Fibroblast of lung (primary cell): ENCODE data around the gene USH1C. TPM values are rescaled to one million over a fixed set of nuclear protein-coding genes. Genes with fewer than 3 reads are reported as not detected.

Experiments
- DNase-seq, 2 donors: peaks; one replicate each; pipeline versions ENCODE4 v3.0.0 to v3.0.0-alpha.2; 2010; ENCODE audit warnings: low read depth in 2 of 2
- H2AFZ ChIP-seq: 2 replicates; pipeline ENCODE4 v1.5.1; 2012; ENCODE audit warnings: low read length, control low read depth, inconsistent platforms
- H3K27ac ChIP-seq: 2 replicates; pipeline ENCODE4 v1.5.1; 2011; ENCODE audit warnings: low read length, control low read depth; ENCODE audit not compliant: insufficient read depth
- H3K27me3 ChIP-seq: 2 replicates; pipeline ENCODE4 v1.5.1; 2011; ENCODE audit warnings: mild to moderate bottlenecking, low read length; ENCODE audit not compliant: control insufficient read depth, insufficient read depth
- H3K36me3 ChIP-seq: 2 replicates; pipeline ENCODE4 v1.5.1; 2011; ENCODE audit warnings: low read length; ENCODE audit not compliant: control insufficient read depth, insufficient read depth
- H3K4me1 ChIP-seq: 2 replicates; pipeline ENCODE4 v1.5.1; 2011; ENCODE audit warnings: low read length; ENCODE audit not compliant: control insufficient read depth, insufficient read depth; ENCODE audit errors: extremely low read depth
- H3K4me2 ChIP-seq: 2 replicates; pipeline ENCODE4 v1.5.1; 2011; ENCODE audit warnings: low read length, control low read depth; ENCODE audit not compliant: insufficient read depth; ENCODE audit errors: extremely low read depth
- H3K4me3 ChIP-seq, 4 experiments: fragments of 200-600 bp in 1 of 4; sonication (generic) in 1 of 4; replicated peaks in 1 of 4; 2 replicates each; pipeline ENCODE4 v1.5.1; 2011 to 2016; ENCODE audit warnings: low read length in 4 of 4, low read depth in 3 of 4, mild to moderate bottlenecking in 3 of 4, control low read depth in 2 of 4, inconsistent platforms in 1 of 4, mixed read lengths in 1 of 4; ENCODE audit not compliant: insufficient read depth in 1 of 4; ENCODE audit errors: control extremely low read depth in 1 of 4
- H3K79me2 ChIP-seq: 2 replicates; pipeline ENCODE4 v1.5.1; 2012; ENCODE audit warnings: mild to moderate bottlenecking, low read length, inconsistent platforms; ENCODE audit not compliant: control insufficient read depth, insufficient read depth
- H3K9ac ChIP-seq: 2 replicates; pipeline ENCODE4 v1.5.1; 2011; ENCODE audit warnings: mild to moderate bottlenecking, low read length, control low read depth; ENCODE audit not compliant: insufficient read depth
- H3K9me3 ChIP-seq: 2 replicates; pipeline ENCODE4 v1.5.1; 2012; ENCODE audit warnings: low read depth, low read length; ENCODE audit not compliant: control insufficient read depth, insufficient read depth
- H4K20me1 ChIP-seq: 2 replicates; pipeline ENCODE4 v1.5.1; 2011; ENCODE audit warnings: low read length; ENCODE audit not compliant: control insufficient read depth, insufficient read depth; ENCODE audit errors: extremely low read depth
- CTCF ChIP-seq, 2 donors: IDR thresholded peaks in 1 of 2; conservative IDR thresholded peaks in 1 of 2; 1 replicate in 1 of 2; 2 replicates in 1 of 2; pipeline ENCODE4 v1.5.1; 2011 to 2012; ENCODE audit warnings: low read length in 2 of 2, control low read depth in 1 of 2, inconsistent platforms in 1 of 2, low read depth in 1 of 2, mild to moderate bottlenecking in 1 of 2
- EZH2 ChIP-seq: IDR thresholded peaks from 2 replicates; pipeline ENCODE4 v1.5.1; 2012; ENCODE audit warnings: low read length, control low read depth, mild to moderate bottlenecking; ENCODE audit errors: missing control alignments
- polyA plus RNA-seq, 2 donors: library from polyadenylated mRNA; depleted of rRNA in 1 of 2; stranded (reverse) in 1 of 2; unstranded in 1 of 2; fragments of >200 nt; gene quantifications; 2 replicates each; pipeline ENCODE4 v1.2.1, GENCODE V29; 2011 to 2012; ENCODE audit warnings: missing spikeins in 1 of 2
- total RNA-seq: library from RNA; depleted of rRNA; stranded (reverse); fragments of >200 nt; gene quantifications from 2 replicates; pipeline ENCODE4 v1.2.1, GENCODE V29; 2014

Gene USH1C
- total and polyA plus RNA-seq, 2 donors (not counting 1 experiment from before 2014, with no cell fraction given) = not detected

GRCh38 chr11:17524221-17524620, 20.0 kb downstream of the USH1C start:
- TF ChIP-seq CTCF (conservative IDR thresholded peaks at IDR 0.05 in 1 of 2, IDR thresholded peaks at IDR 0.05 in 1 of 2; ENCODE audit: low read depth in 1 of 2, low read length in 2 of 2) (no peak), EZH2 (no peak)
- Histone ChIP-seq H3K9ac (no peak overlapping the region), H3K27me3 (no peaks in the 10 kb centered on the region), H3K79me2 (no peaks in the 10 kb centered on the region), H2AFZ (no peak overlapping the region), H3K4me3 (no peak overlapping the region), H3K4me2 (no peak overlapping the region), H3K4me1 (no peaks in the 10 kb centered on the region), H3K9me3 (no peaks in the 10 kb centered on the region), H3K36me3 (no peaks in the 10 kb centered on the region), H3K27ac (no peak overlapping the region), H4K20me1 (no peaks in the 10 kb centered on the region)
- no peak for DNase-seq

GRCh38 chr11:17522655-17523054, 21.6 kb downstream of the USH1C start:
- Histone ChIP-seq H3K9me3 (no peaks in the 10 kb centered on the region), H3K4me1 (no peaks in the 10 kb centered on the region), H3K27ac (no peak overlapping the region), H3K4me3 (no peak overlapping the region), H3K9ac (no peak overlapping the region), H3K27me3 (no peaks in the 10 kb centered on the region), H3K36me3 (no peaks in the 10 kb centered on the region), H3K79me2 (no peaks in the 10 kb centered on the region), H3K4me2 (no peak overlapping the region), H4K20me1 (no peaks in the 10 kb centered on the region), H2AFZ (no peak overlapping the region)
- TF ChIP-seq EZH2 (no peak), CTCF (conservative IDR thresholded peaks at IDR 0.05 in 1 of 2, IDR thresholded peaks at IDR 0.05 in 1 of 2; ENCODE audit: low read depth in 1 of 2, low read length in 2 of 2) (no peak)
- DNase-seq = no peak

- H3K9me3 ChIP-seq = no peaks in the 10 kb centered on the region
- no peak overlapping the region for H2AFZ ChIP-seq
- no peaks in the 10 kb centered on the region for H3K36me3 ChIP-seq
- H3K4me2 ChIP-seq = no peak overlapping the region
- no peak for DNase-seq
- TF ChIP-seq CTCF (conservative IDR thresholded peaks at IDR 0.05 in 1 of 2, IDR thresholded peaks at IDR 0.05 in 1 of 2; ENCODE audit: low read depth in 1 of 2, low read length in 2 of 2) = no peak
- no peak for TF ChIP-seq EZH2
- no peaks in the 10 kb centered on the region for H3K79me2 ChIP-seq
- H3K4me3 ChIP-seq = no peak overlapping the region
- no peak overlapping the region for H3K27ac ChIP-seq
- no peak overlapping the region for H3K9ac ChIP-seq
- H3K4me1 ChIP-seq = no peaks in the 10 kb centered on the region
- H4K20me1 ChIP-seq = no peaks in the 10 kb centered on the region
- H3K27me3 ChIP-seq = no peaks in the 10 kb centered on the region
Measured at GRCh38 chr11:17521106-17521900, 22.9 kb downstream of the USH1C start.
